Dendritic cell treated with granulocyte-macrophage colony-stimulating factor and Interleukin-4, amounts not matched to agents 40 ng/mL and 50 ng/mL, for 4 days (primary cell): ENCODE measurements around the gene CPXM1.
A peak's percentile ranks its signal among the peaks of the same experiment; 100 is the strongest.

ENCODE experiments used
- H3K27ac Mint-ChIP-seq: one replicate; pipeline ENCODE4 v1.8.0; 2022; ENCODE audit warnings: mild to moderate bottlenecking, mixed read lengths
- H3K27me3 Mint-ChIP-seq: one replicate; pipeline ENCODE4 v1.8.0; 2022; ENCODE audit warnings: mild to moderate bottlenecking, mixed read lengths
- H3K36me3 Mint-ChIP-seq: one replicate; pipeline ENCODE4 v1.8.0; 2022; ENCODE audit warnings: low read depth, mixed read lengths
- H3K4me1 Mint-ChIP-seq: one replicate; pipeline ENCODE4 v1.8.0; 2022; ENCODE audit warnings: low read depth, mixed read lengths
- H3K4me3 Mint-ChIP-seq: one replicate; pipeline ENCODE4 v1.8.0; 2022; ENCODE audit warnings: mild to moderate bottlenecking, moderate library complexity, mixed read lengths
- H3K9me3 Mint-ChIP-seq: one replicate; pipeline ENCODE4 v1.8.0; 2022; ENCODE audit warnings: mixed read lengths
- intact Hi-C: fragments of 100-400 bp; cut with micrococcal nuclease; formaldehyde crosslinking; loops from one replicate; pipeline ENCODE4 v1.15.0; 2022

CPXM1 gene

GRCh38 chr20:2800521-2801285 is at the start of gene CPXM1:
TSS of gene CPXM1 (minus strand) at chr20:2800627. CDS start at chr20:2800572, 55 bp downstream.
- Mint-ChIP-seq H3K27ac (peak within 1 kb of the TSS; percentile 50), H3K9me3 (no peaks in the 10 kb centered on the region), H3K4me1 (peaks cover 30% of the 10 kb centered on the region), H3K27me3 (peaks cover 70% of the 10 kb centered on the region), H3K4me3 (peak within 1 kb of the TSS; percentile 73), H3K36me3 (no peaks in the 10 kb centered on the region)
- intact Hi-C loops: no loop called here

- no peaks in the 10 kb centered on the region for H3K9me3 Mint-ChIP-seq
- peaks cover 21% of the 10 kb centered on the region for H3K4me1 Mint-ChIP-seq
- H3K36me3 Mint-ChIP-seq: peaks cover 30% of the 10 kb centered on the region
- no peak overlapping the region for H3K4me3 Mint-ChIP-seq
- intact Hi-C loops: no loop called here
- no peak overlapping the region for H3K27ac Mint-ChIP-seq
- H3K27me3 Mint-ChIP-seq: no peaks in the 10 kb centered on the region
These were observed 49.1 kb upstream of the CPXM1 start for GRCh38 chr20:2849529-2849928.

- no peaks in the 10 kb centered on the region for H3K9me3 Mint-ChIP-seq
- intact Hi-C loops: no loop called here
These were observed 47.4 kb upstream of the CPXM1 start for GRCh38 chr20:2847802-2848201.

GRCh38 chr20:2846698-2847097 is 46.3 kb upstream of the CPXM1 start:
- Mint-ChIP-seq H3K9me3 (no peaks in the 10 kb centered on the region), H3K4me1 (peaks cover 24% of the 10 kb centered on the region), H3K27ac (no peak overlapping the region), H3K36me3 (peaks cover 33% of the 10 kb centered on the region), H3K27me3 (no peaks in the 10 kb centered on the region), H3K4me3 (no peak overlapping the region)
- intact Hi-C loops: no loop called here

More at GRCh38 chr20:2847802-2848201, 47.4 kb upstream of the CPXM1 start:
- H3K4me3 Mint-ChIP-seq: no peak overlapping the region
- peaks cover 28% of the 10 kb centered on the region for H3K4me1 Mint-ChIP-seq
- no peaks in the 10 kb centered on the region for H3K27me3 Mint-ChIP-seq
- no peak overlapping the region for H3K27ac Mint-ChIP-seq
- peaks cover 33% of the 10 kb centered on the region for H3K36me3 Mint-ChIP-seq

- H3K9me3 Mint-ChIP-seq: no peaks in the 10 kb centered on the region
- no peak overlapping the region for H3K27ac Mint-ChIP-seq
- peaks cover 29% of the 10 kb centered on the region for H3K4me1 Mint-ChIP-seq
- H3K27me3 Mint-ChIP-seq: no peaks in the 10 kb centered on the region
- H3K4me3 Mint-ChIP-seq: no peak overlapping the region
- peaks cover 40% of the 10 kb centered on the region for H3K36me3 Mint-ChIP-seq
- intact Hi-C loops: no loop called here
These were observed 45.2 kb upstream of the CPXM1 start for GRCh38 chr20:2845607-2846006.

- Mint-ChIP-seq H3K4me1 (peaks cover 55% of the 10 kb centered on the region), H3K4me3 (peak overlapping the region; percentile 88), H3K27ac (peak overlapping the region; percentile 93), H3K27me3 (peaks cover 2% of the 10 kb centered on the region), H3K9me3 (no peaks in the 10 kb centered on the region), H3K36me3 (peaks cover 60% of the 10 kb centered on the region)
- intact Hi-C loops: loop anchor here (1.0 to 2.0 kb wide), 2 partner anchors 9 to 30 kb away; no protein-coding TSS in a partner anchor
These were observed 40.6 kb upstream of the CPXM1 start for GRCh38 chr20:2840967-2841531.

GRCh38 chr20:2840138-2840966 is 39.9 kb upstream of the CPXM1 start, which contains the start of the genes PCED1A and VPS16:
TSS of gene PCED1A (minus strand) at chr20:2840655. CDS start at chr20:2839912, 743 bp downstream.
TSS of gene VPS16 (plus strand) at chr20:2840745. CDS start at chr20:2840775, 30 bp downstream.
- intact Hi-C loops: loop anchor here (1.0 to 2.0 kb wide), 2 partner anchors 8 to 30 kb away; no protein-coding TSS in a partner anchor
- peaks cover 67% of the 10 kb centered on the region for H3K36me3 Mint-ChIP-seq
- H3K27ac Mint-ChIP-seq: peak within 1 kb of the TSS; percentile 93
- peak within 1 kb of the TSS; percentile 88 for H3K4me3 Mint-ChIP-seq
- H3K27me3 Mint-ChIP-seq: peaks cover 2% of the 10 kb centered on the region
- peaks cover 62% of the 10 kb centered on the region for H3K4me1 Mint-ChIP-seq
- H3K9me3 Mint-ChIP-seq: no peaks in the 10 kb centered on the region

- peak overlapping the region; percentile 93 for H3K27ac Mint-ChIP-seq
- H3K9me3 Mint-ChIP-seq: no peaks in the 10 kb centered on the region
- H3K4me3 Mint-ChIP-seq: peak overlapping the region; percentile 69
- intact Hi-C loops: loop anchor here (1.0 to 2.0 kb wide), 2 partner anchors 7 to 31 kb away; no protein-coding TSS in a partner anchor
- peaks cover 62% of the 10 kb centered on the region for H3K4me1 Mint-ChIP-seq
- H3K27me3 Mint-ChIP-seq: peaks cover 2% of the 10 kb centered on the region
- H3K36me3 Mint-ChIP-seq: peaks cover 67% of the 10 kb centered on the region
These were observed 39.3 kb upstream of the CPXM1 start for GRCh38 chr20:2839732-2840137.

- intact Hi-C loops: no loop called here
- Mint-ChIP-seq H3K27ac (peak overlapping the region; percentile 93), H3K36me3 (peaks cover 65% of the 10 kb centered on the region), H3K4me3 (peak overlapping the region; percentile 69), H3K27me3 (peaks cover 2% of the 10 kb centered on the region), H3K9me3 (no peaks in the 10 kb centered on the region), H3K4me1 (peaks cover 62% of the 10 kb centered on the region)
These were observed 38.6 kb upstream of the CPXM1 start for GRCh38 chr20:2838847-2839671.

- Mint-ChIP-seq H3K27ac (peak overlapping the region; percentile 93), H3K4me1 (peaks cover 67% of the 10 kb centered on the region), H3K9me3 (no peaks in the 10 kb centered on the region), H3K4me3 (no peak overlapping the region), H3K27me3 (peaks cover 2% of the 10 kb centered on the region), H3K36me3 (peaks cover 64% of the 10 kb centered on the region)
- intact Hi-C loops: no loop called here
These were observed 37.9 kb upstream of the CPXM1 start for GRCh38 chr20:2838170-2838797.

GRCh38 chr20:2837221-2837960 is 37.0 kb upstream of the CPXM1 start:
- Mint-ChIP-seq H3K27ac (peak overlapping the region; percentile 1), H3K4me1 (peaks cover 70% of the 10 kb centered on the region), H3K36me3 (peaks cover 60% of the 10 kb centered on the region), H3K4me3 (no peak overlapping the region), H3K27me3 (peaks cover 2% of the 10 kb centered on the region), H3K9me3 (no peaks in the 10 kb centered on the region)
- intact Hi-C loops: no loop called here

- no peaks in the 10 kb centered on the region for H3K9me3 Mint-ChIP-seq
- H3K4me3 Mint-ChIP-seq: no peak overlapping the region
- intact Hi-C loops: no loop called here
These were observed 35.6 kb upstream of the CPXM1 start for GRCh38 chr20:2836035-2836434.

More at GRCh38 chr20:2836035-2836434, 35.6 kb upstream of the CPXM1 start:
- H3K4me1 Mint-ChIP-seq: peaks cover 62% of the 10 kb centered on the region
- peak overlapping the region; percentile 1 for H3K27ac Mint-ChIP-seq
- H3K27me3 Mint-ChIP-seq: peaks cover 2% of the 10 kb centered on the region
- H3K36me3 Mint-ChIP-seq: peaks cover 57% of the 10 kb centered on the region
